Measurements from ENCODE around the gene ACRBP. TPM values are rescaled to one million over a fixed set of nuclear protein-coding genes. Genes with fewer than 3 reads are reported as not detected.
"Not testable (repeated sequence)": the region's sequence is repeated elsewhere in the genome, so short reads cannot be mapped to it uniquely, and the experiment has no call there.

Gene ACRBP
- total RNA-seq, 2 experiments from 2014 or later: 0.86 to 1.2 TPM

DNA sequence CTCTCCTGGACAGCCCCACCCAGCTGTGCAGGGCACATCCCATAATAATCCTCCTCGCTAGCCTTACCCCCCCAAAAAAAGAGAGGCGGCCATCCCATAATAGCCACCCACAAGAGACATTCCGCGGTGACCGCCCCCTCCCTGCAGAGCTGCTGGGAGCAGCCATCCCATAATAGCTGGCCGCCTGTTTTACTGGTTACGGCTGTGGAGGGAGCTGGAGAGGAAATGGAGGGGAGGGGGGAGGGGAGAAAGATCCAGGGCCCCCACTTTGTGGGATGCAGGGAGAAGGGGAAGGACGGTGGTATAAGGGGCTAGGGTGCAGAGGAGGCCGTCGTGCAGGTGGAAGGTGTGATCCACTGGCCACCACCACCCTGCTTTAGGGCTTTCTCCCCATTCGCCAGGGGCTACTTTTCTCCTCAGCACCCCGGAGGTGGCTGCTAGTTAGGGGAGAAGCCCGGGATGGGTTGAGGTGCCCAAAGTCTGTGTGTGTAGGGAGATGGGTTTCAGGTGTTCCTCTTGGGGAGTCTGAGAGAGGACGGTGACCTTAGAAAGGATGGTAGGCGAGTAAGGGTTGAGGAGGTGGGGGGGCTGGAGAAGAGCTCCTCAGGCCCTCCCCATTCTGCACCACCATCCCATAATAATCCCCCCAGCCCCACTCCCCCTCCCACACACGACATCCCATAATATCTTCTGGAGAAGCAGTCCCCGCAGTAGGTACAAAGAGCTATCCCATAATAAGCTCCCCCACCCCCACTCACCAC, 34.0 kb downstream of the ACRBP start:
- H3K4me3 Mint-ChIP-seq: no peak overlapping the region
- peak overlapping the region; percentile 55 for H3K27ac Mint-ChIP-seq

DNA sequence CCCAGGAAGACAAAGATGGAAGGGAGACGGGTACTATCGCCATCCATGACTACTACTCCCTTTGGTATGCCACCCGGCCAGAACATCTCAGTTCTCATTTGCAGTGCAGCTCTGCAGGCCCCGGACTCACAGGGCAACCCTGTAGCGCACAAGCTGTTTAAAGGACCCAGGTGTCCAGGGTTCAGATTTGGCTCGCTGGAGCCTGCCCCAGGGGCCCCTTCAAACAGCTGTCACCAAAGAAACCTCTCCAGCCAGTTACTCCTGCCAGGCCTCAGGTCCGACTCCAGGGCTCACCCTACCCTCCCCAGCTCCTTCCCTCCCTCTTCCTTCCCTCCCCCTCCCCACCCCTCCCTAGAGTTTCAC, 34.6 kb downstream of the ACRBP start:
- DNase-seq: no peak
- Mint-ChIP-seq H3K27me3 (no peaks in the 10 kb centered on the region), H3K4me3 (peak overlapping the region; percentile 40), H3K4me1 (peaks cover 34% of the 10 kb centered on the region), H3K9me3 (no peaks in the 10 kb centered on the region), H3K27ac (peak overlapping the region; percentile 55), H3K36me3 (no peaks in the 10 kb centered on the region)

More for the DNA sequence above, 34.0 kb downstream of the ACRBP start:
- Mint-ChIP-seq H3K27me3 (no peaks in the 10 kb centered on the region), H3K9me3 (no peaks in the 10 kb centered on the region), H3K4me1 (peaks cover 35% of the 10 kb centered on the region), H3K36me3 (no peaks in the 10 kb centered on the region)
- no peak for DNase-seq

DNA sequence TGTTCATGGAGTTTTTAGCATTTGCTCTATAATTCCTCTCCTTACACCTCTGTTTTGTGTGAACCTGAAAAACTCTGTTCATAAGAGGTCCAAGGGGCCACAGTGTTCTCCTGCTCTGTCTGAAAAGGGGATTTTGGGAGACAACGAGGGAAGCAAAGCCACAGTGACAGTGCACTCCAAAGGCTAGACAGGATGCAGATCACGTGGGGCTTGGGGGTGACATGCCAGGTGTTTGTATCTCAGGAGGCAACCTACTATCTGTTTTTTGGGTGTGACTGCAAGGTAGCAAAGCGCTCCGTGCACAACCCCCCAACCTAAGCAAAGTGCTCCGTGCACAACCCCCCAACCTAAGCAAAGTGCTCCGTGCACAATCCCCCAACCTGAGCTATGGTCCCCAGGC, 35.0 kb downstream of the ACRBP start:
- DNase-seq: no peak
- Mint-ChIP-seq H3K4me3 (peak overlapping the region; percentile 40), H3K9me3 (no peaks in the 10 kb centered on the region), H3K27ac (peak overlapping the region; percentile 55), H3K4me1 (peaks cover 34% of the 10 kb centered on the region), H3K27me3 (no peaks in the 10 kb centered on the region), H3K36me3 (no peaks in the 10 kb centered on the region)

DNA sequence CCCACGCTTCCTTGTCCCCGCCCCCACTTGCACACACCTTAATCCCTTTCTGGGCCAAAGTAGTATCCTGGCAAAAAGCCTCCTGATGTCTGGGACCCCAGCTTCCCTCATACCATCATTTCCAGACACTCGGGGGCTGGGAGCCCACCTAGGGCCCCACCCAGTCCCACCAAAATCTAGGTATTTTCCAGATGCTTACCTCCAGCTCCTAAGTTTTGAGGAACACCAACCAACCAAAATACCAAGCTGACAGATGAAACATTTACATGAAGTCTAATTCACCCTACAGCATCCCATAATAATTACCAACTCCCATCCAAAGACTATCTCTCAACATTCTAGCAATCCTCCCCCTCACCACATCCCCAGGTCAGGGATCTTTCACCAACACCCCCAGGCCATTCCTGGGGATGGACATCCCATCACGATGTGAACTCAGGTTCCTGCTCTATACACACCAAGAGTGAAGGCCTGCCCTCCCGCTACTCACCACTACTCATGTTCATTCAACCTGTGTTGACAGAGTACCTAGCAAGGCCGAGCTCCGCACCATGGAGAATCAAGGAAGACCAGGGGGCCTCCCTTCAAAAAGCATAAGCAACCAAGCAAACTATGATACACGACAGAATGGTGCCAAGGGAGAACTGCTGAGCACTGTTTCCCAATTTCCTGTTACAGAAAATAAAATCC, 38.5 kb downstream of the ACRBP start:
- DNase-seq: no peak
- H3K27me3 Mint-ChIP-seq: no peaks in the 10 kb centered on the region
- no peaks in the 10 kb centered on the region for H3K9me3 Mint-ChIP-seq
- no peak overlapping the region for H3K27ac Mint-ChIP-seq
- H3K36me3 Mint-ChIP-seq: peaks cover 21% of the 10 kb centered on the region
- H3K4me1 Mint-ChIP-seq: peaks cover 42% of the 10 kb centered on the region
- no peak overlapping the region for H3K4me3 Mint-ChIP-seq

DNA sequence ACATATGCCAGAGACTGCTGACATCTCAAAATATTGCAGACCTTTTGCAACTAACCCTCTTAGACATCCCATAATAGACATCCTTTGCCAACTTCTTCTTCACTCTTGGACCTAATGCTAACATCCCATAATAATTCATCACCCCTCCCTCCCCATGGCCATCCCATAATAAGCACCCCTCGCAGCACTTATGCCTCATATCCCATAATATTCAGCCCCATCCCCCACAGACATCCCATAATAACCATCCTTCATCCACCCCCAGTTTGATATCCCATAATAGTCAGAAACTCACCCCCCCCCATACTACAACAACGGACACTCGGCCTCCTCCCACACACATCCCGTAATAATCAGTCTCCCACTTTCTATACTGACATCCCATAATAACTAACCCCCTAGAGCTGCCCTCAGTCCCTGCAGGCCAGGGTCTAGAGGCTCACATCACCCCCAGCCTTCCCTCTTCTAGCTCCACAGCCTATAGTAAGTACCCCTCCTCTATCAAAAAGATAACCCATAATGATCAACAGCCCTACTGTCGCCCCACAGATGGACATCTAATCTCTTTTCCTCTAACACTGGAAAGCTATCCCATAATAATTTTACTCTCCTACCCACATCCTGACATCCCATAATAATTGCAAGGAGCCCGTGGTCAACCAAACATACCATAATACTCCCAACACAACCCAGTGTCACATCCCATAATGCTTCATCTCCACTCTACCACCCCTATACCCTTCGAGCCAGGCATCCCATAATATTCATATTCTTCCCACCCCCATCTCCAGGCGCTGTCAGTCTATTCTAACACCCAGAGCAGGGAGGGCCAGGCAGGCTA, 39.3 kb downstream of the ACRBP start:
- H3K4me1 Mint-ChIP-seq: peaks cover 44% of the 10 kb centered on the region
- H3K36me3 Mint-ChIP-seq: peaks cover 29% of the 10 kb centered on the region
- peak; percentile 75 for DNase-seq

DNA sequence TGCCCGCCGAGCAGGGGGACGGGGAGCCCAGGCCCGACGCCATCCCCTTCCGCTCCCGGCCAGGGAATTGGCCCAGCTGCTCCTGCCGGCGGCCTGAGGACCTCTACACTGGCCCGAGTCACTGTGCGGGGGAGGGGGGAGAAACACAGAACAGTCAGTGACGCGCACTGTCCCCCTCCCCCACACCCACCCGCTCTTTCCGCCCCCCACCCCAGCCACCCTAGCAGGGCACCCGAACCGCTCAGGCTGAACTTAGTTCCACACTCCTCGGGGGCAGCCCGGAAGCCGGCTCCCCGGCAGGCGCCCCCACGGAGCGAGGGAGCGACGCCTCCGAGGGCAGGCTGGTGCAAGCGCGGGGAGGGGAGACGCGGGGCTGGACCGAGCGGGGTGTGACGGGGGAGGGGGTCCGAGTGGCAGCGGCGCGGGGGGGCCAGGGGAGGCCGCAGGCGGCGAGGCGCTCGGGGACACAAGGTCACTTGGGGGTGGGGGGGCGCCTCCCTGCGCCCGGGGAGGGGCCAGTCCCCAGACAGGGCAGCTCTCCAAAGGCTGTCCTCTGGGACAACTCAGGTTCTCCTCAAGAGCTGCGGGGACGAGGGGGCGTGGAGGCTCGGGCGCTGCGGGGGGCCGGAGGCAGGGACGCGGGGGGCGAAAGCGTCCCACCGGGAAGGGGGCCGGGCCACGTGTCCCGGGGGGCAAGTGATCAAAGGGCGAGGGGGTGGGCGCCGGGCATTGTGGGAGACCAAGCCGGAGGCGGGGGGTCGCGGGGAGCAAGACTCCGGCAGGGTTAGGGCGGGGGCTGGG, 40.7 kb downstream of the ACRBP start:
- H3K4me3 Mint-ChIP-seq: no peak overlapping the region
- H3K27me3 Mint-ChIP-seq: no peaks in the 10 kb centered on the region
- H3K9me3 Mint-ChIP-seq: no peaks in the 10 kb centered on the region
- H3K27ac Mint-ChIP-seq: peak overlapping the region; percentile 88
- peaks cover 45% of the 10 kb centered on the region for H3K4me1 Mint-ChIP-seq
- DNase-seq: peak; percentile 61
- peaks cover 39% of the 10 kb centered on the region for H3K36me3 Mint-ChIP-seq

More for the DNA sequence above, 39.3 kb downstream of the ACRBP start:
- Mint-ChIP-seq H3K4me3 (no peak overlapping the region), H3K27ac (no peak overlapping the region), H3K27me3 (no peaks in the 10 kb centered on the region), H3K9me3 (no peaks in the 10 kb centered on the region)

DNA sequence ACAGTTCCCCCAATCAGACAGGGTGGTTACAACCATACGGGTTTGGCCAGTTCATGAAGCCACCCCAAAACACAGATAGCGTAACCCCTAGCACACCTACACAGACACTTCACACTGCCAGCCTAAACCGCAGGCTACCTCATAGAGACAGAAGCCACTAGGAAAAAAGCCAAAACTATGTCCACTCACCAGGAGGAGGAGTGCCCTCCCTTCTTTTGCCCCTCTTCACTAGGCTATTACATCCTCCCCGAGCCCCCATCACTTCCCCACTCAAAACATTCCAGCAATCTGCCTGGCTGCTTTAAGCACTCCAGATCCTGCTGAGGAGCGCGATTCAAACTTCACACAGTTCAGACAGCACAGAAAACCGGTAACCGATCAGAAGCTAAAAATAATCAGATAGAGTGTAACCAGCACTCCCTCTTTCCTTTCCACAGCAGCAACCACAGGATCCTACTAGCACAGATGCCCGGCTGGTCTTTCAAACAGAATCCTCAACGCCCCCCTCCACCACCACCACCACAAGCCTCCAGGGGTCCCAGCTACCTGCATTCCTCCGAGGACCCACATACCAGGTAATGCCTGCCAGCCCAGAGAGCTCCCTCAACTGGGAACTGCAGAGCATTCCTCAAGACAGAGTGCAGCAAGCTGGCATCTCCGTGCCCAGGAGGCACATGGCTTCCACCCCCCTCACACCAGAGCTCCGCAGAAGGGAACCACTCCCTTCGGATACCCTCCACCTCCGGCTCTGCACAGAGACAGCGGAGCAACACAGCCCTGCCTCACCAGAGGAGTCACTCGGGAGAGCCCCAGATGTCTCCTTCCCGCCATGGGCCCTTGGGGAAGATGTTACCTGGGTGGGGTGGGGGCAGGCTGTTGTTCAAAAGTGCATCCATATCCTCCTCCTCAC, 41.6 kb downstream of the ACRBP start:
- Mint-ChIP-seq H3K4me1 (peaks cover 37% of the 10 kb centered on the region), H3K36me3 (peaks cover 46% of the 10 kb centered on the region), H3K4me3 (no peak overlapping the region), H3K27me3 (no peaks in the 10 kb centered on the region), H3K27ac (peak overlapping the region; percentile 88), H3K9me3 (no peaks in the 10 kb centered on the region)
- peak; percentile 52 for DNase-seq

DNA sequence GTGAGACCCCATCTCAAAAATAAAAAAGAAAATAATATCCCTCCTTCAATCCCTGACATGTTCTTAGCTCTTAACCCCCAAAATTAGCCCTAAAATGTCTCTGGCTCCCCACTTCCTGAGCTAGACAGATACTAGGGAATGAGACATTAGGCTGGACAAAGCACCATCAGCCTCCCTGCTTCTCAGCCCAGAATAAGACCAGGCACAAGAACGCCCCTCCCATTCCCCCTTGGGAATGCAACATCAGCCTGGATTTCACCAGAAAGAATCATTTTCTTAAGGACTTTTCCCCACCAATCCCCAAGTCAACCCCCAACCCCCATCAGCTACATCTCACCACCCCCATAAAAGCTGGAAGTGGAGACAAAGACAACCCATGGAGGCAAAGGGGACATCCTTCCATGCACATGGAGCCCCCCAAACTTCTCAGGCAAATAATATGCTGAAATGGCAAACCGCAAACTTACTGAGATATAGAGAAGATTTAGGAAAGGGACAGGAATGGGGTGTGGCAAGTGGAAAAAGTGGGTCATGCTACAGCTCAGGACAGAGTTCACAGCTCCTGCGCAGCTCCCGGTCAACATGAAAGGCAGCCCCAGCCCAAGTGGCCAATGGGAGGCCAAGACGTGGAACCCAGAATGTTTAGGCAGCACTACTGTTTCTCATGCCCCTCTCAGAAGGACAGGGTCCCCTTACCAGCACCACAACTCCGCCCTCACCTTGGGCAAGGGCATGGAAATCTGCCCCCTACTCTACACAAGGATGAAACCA, 42.8 kb downstream of the ACRBP start:
- Mint-ChIP-seq H3K27me3 (no peaks in the 10 kb centered on the region), H3K4me3 (no peak overlapping the region), H3K4me1 (peaks cover 36% of the 10 kb centered on the region), H3K36me3 (peaks cover 54% of the 10 kb centered on the region), H3K27ac (peak overlapping the region; percentile 88), H3K9me3 (no peaks in the 10 kb centered on the region)
- DNase-seq: no peak

DNA sequence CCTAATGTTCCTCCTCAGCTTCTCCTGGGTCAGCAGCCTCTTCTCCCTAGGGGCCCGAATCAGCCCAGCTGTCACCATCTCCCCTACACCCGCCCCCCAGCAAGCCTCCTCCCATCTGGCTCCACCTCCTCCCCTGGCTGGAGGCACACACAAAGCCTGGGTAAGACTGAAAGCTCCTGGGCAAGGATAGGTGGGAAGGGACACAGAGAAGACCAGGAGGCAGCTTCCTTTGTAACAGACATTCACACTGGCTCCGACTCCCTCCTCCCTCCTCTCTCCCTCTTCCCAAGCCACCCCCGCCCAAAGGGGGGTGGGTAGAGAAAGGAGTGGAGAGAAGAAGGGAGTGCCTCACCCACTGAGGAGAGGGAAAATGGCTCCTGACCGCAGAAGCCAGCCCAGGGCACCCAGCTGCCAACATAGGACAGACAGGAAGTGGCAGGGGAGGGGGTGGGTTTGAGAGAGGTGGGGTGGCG, 44.1 kb downstream of the ACRBP start:
- H3K27ac Mint-ChIP-seq: peak overlapping the region; percentile 84
- H3K4me3 Mint-ChIP-seq: no peak overlapping the region
- H3K9me3 Mint-ChIP-seq: no peaks in the 10 kb centered on the region
- DNase-seq: no peak
- H3K27me3 Mint-ChIP-seq: no peaks in the 10 kb centered on the region
- peaks cover 55% of the 10 kb centered on the region for H3K36me3 Mint-ChIP-seq
- peaks cover 36% of the 10 kb centered on the region for H3K4me1 Mint-ChIP-seq

DNA sequence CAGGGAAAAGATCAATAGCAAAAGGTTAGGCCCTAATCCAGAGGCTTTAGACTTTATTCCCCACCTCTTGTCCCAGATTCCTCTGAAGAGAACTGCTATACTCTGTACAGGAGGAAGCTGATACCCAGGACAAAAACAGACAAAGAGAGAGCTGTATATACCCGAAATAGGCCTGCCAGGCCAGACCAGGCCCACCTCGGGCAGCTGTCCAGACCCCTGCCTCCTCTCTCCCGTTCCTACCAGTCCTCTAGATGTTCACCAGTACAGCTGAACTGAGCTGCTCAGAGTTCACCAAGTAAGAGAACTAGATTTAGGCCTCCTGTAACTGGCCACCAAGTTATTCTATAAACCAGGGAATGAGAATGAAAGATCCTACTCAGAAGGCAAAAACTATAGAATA, 44.7 kb downstream of the ACRBP start:
- Mint-ChIP-seq H3K27me3 (no peaks in the 10 kb centered on the region), H3K4me3 (no peak overlapping the region), H3K27ac (peak overlapping the region; percentile 84), H3K4me1 (peaks cover 36% of the 10 kb centered on the region), H3K36me3 (peaks cover 60% of the 10 kb centered on the region), H3K9me3 (no peaks in the 10 kb centered on the region)
- no peak for DNase-seq

DNA sequence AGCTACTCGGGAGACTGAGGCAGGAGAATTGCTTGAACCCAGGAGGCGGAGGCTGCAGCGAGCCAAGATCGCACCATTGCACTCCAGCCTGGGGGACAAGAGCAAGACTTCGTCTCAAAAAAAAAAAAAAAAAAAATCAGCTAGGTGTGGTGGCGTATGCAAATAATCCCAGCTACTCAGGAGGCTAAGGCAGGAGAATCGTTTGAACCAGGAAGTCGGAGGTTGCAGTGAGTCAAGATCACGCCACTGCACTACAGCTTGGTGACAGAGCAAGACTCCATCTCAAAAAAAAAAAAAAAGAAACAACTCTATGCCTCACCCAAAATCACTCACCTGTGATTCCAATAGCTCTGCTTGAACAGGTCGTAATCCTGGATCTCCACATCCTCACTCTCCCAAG, 51.6 kb downstream of the ACRBP start:
- not testable (repeated sequence) for DNase-seq, H3K27ac Mint-ChIP-seq, H3K9me3 Mint-ChIP-seq, H3K4me1 Mint-ChIP-seq, H3K27me3 Mint-ChIP-seq, H3K4me3 Mint-ChIP-seq
- H3K36me3 Mint-ChIP-seq: peaks cover 52% of the 10 kb centered on the region

DNA sequence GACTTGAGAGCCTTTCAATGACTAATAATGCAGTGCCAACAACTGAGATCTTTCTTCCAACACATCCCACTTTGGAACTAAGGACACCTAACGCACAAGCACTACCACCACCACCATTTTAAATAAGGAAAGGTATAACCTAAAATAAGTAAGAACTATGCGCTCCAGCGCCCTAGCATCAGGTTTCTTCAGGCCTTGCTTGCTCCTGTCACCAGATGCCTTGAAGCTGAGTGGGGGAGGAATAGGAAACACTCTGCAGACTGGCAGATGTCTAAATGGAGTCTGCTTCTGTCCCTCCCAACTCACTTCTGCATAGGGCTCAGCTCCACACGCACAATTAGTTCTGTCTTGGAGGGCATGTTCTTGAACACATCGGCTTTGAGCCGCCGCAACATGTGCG, 55.1 kb downstream of the ACRBP start:
- Mint-ChIP-seq H3K27me3 (no peaks in the 10 kb centered on the region), H3K36me3 (peaks cover 51% of the 10 kb centered on the region), H3K9me3 (no peaks in the 10 kb centered on the region), H3K4me3 (no peak overlapping the region), H3K27ac (peak overlapping the region; percentile 46), H3K4me1 (peaks cover 3% of the 10 kb centered on the region)
- DNase-seq: no peak
